ENCODE data around the gene RPS4Y2. TPM values are rescaled to one million over a fixed set of nuclear protein-coding genes. Genes with fewer than 3 reads are reported as not detected.

RPS4Y2 gene
- total RNA-seq, 1 experiment from 2014 or later: not detected

GRCh38 chrY:20735200-20735599 lies 20.7 kb upstream of the RPS4Y2 start:
- H3K4me1 ChIP-seq (ENCODE audit: insufficient read depth, low read length): no peaks in the 10 kb centered on the region
- no peak overlapping the region for H3K9ac ChIP-seq (ENCODE audit: low read length)
- H3K36me3 ChIP-seq (ENCODE audit: low read depth, low read length): no peaks in the 10 kb centered on the region
- H3K9me2 ChIP-seq (replicated peaks; ENCODE audit: low read length): no peaks in the 10 kb centered on the region
- BruUV-seq (replicated peaks): no TSS peak
- no peak overlapping the region for H2AFZ ChIP-seq (ENCODE audit: low read length)
- TF ChIP-seq EZH2phosphoT487 (IDR thresholded peaks at IDR 0.05; ENCODE audit: borderline replicate concordance, low read length) (no peak), CTCF (conservative IDR thresholded peaks at IDR 0.05; ENCODE audit: low read depth, low read length) (no peak), EZH2 (IDR thresholded peaks at IDR 0.05; ENCODE audit: low read length, unreplicated experiment) (no peak)
- DNase-seq: no peak
- no peaks in the 10 kb centered on the region for H3F3A ChIP-seq (ENCODE audit: low read length, unreplicated experiment)
- H3K79me2 ChIP-seq (ENCODE audit: low read length): no peaks in the 10 kb centered on the region
- no peak for ATAC-seq
- ChIA-PET POLR2A (ENCODE audit: unreplicated experiment) (no interaction called here), CTCF (no interaction called here)
- H3K4me3 ChIP-seq (ENCODE audit: low read length): no peak overlapping the region
- H3K9me3 ChIP-seq (ENCODE audit: low read length): no peaks in the 10 kb centered on the region
- H3K27ac ChIP-seq (ENCODE audit: low read length): no peak overlapping the region
- intact Hi-C loops (cut with micrococcal nuclease): no loop called here
- H3K4me2 ChIP-seq (ENCODE audit: low read length): no peak overlapping the region
- H4K20me1 ChIP-seq (ENCODE audit: low read length): no peaks in the 10 kb centered on the region
- no peaks in the 10 kb centered on the region for H3K27me3 ChIP-seq (ENCODE audit: low read length)

- ATAC-seq (no peak), DNase-seq (no peak)
- H3K27ac ChIP-seq (ENCODE audit: low read length): no peak overlapping the region
- no peak overlapping the region for H3K4me2 ChIP-seq (ENCODE audit: low read length)
- H3K36me3 ChIP-seq (ENCODE audit: low read depth, low read length): no peaks in the 10 kb centered on the region
- H3K9ac ChIP-seq (ENCODE audit: low read length): no peak overlapping the region
- no peak overlapping the region for H2AFZ ChIP-seq (ENCODE audit: low read length)
- no peaks in the 10 kb centered on the region for H3K9me3 ChIP-seq (ENCODE audit: low read length)
- H3K79me2 ChIP-seq (ENCODE audit: low read length): no peaks in the 10 kb centered on the region
- no peaks in the 10 kb centered on the region for H3K4me1 ChIP-seq (ENCODE audit: insufficient read depth, low read length)
- no TSS peak for BruUV-seq (replicated peaks)
- H3K9me2 ChIP-seq (replicated peaks; ENCODE audit: low read length): no peaks in the 10 kb centered on the region
- no peaks in the 10 kb centered on the region for H3K27me3 ChIP-seq (ENCODE audit: low read length)
- TF ChIP-seq CTCF (conservative IDR thresholded peaks at IDR 0.05; ENCODE audit: low read depth, low read length) (no peak), EZH2phosphoT487 (IDR thresholded peaks at IDR 0.05; ENCODE audit: borderline replicate concordance, low read length) (no peak), EZH2 (IDR thresholded peaks at IDR 0.05; ENCODE audit: low read length, unreplicated experiment) (no peak)
- ChIA-PET CTCF (no interaction called here), POLR2A (ENCODE audit: unreplicated experiment) (no interaction called here)
- no peak overlapping the region for H3K4me3 ChIP-seq (ENCODE audit: low read length)
- no peaks in the 10 kb centered on the region for H4K20me1 ChIP-seq (ENCODE audit: low read length)
- H3F3A ChIP-seq (ENCODE audit: low read length, unreplicated experiment): no peaks in the 10 kb centered on the region
- intact Hi-C loops (cut with micrococcal nuclease): no loop called here
Measured at GRCh38 chrY:20739806-20740205, 16.1 kb upstream of the RPS4Y2 start.

GRCh38 chrY:20740609-20741008 lies 15.3 kb upstream of the RPS4Y2 start:
- Histone ChIP-seq H3K9ac (ENCODE audit: low read length) (no peak overlapping the region), H3K27me3 (ENCODE audit: low read length) (no peaks in the 10 kb centered on the region), H3K36me3 (ENCODE audit: low read depth, low read length) (no peaks in the 10 kb centered on the region), H3F3A (ENCODE audit: low read length, unreplicated experiment) (no peaks in the 10 kb centered on the region), H2AFZ (ENCODE audit: low read length) (no peak overlapping the region), H3K4me1 (ENCODE audit: insufficient read depth, low read length) (no peaks in the 10 kb centered on the region), H3K9me3 (ENCODE audit: low read length) (no peaks in the 10 kb centered on the region), H3K9me2 (replicated peaks; ENCODE audit: low read length) (no peaks in the 10 kb centered on the region), H3K4me3 (ENCODE audit: low read length) (no peak overlapping the region), H3K27ac (ENCODE audit: low read length) (no peak overlapping the region), H4K20me1 (ENCODE audit: low read length) (no peaks in the 10 kb centered on the region), H3K4me2 (ENCODE audit: low read length) (no peak overlapping the region), H3K79me2 (ENCODE audit: low read length) (no peaks in the 10 kb centered on the region)
- intact Hi-C loops (cut with micrococcal nuclease): no loop called here
- POLR2A ChIA-PET (ENCODE audit: unreplicated experiment): no interaction called here
- BruUV-seq (replicated peaks): no TSS peak
- CTCF ChIA-PET: no interaction called here
- DNase-seq (no peak), ATAC-seq (no peak)
- TF ChIP-seq CTCF (conservative IDR thresholded peaks at IDR 0.05; ENCODE audit: low read depth, low read length) (no peak), EZH2 (IDR thresholded peaks at IDR 0.05; ENCODE audit: low read length, unreplicated experiment) (no peak), EZH2phosphoT487 (IDR thresholded peaks at IDR 0.05; ENCODE audit: borderline replicate concordance, low read length) (no peak)

Measured in PC-3 (cell line).